HG02973 (cell line): ENCODE results near the gene ARL2BP.

ENCODE experiments used
- ATAC-seq: cut with Tn5 transposase; IDR thresholded peaks from one replicate; pipeline ENCODE4 v1.9.1; 2021; ENCODE audit warnings: moderate library complexity; ENCODE audit not compliant: unreplicated experiment

Gene ARL2BP

GRCh38 chr16:57281791-57282190 lies 36.7 kb downstream of the ARL2BP start:
- no peak for ATAC-seq

GRCh38 chr16:57282510-57283213 lies 37.6 kb downstream of the ARL2BP start:
- no peak for ATAC-seq

- no peak for ATAC-seq
These were observed 38.3 kb downstream of the ARL2BP start for GRCh38 chr16:57283214-57283958.

GRCh38 chr16:57283959-57284208 lies 38.8 kb downstream of the ARL2BP start:
- ATAC-seq: no peak

GRCh38 chr16:57284209-57284951 lies 39.3 kb downstream of the ARL2BP start, which contains the start of gene PLLP:
TSS of gene PLLP (minus strand) at chr16:57284672. CDS start at chr16:57284540, 132 bp downstream.
- ATAC-seq: no peak

- no peak for ATAC-seq
These were observed 39.9 kb downstream of the ARL2BP start for GRCh38 chr16:57284952-57285363.

- ATAC-seq: no peak
These were observed 40.3 kb downstream of the ARL2BP start for GRCh38 chr16:57285379-57285778.

- no peak for ATAC-seq
These were observed 44.6 kb downstream of the ARL2BP start for GRCh38 chr16:57289391-57290257.

GRCh38 chr16:57297856-57298255 lies 52.8 kb downstream of the ARL2BP start:
- no peak for ATAC-seq

GRCh38 chr16:57299009-57299718 lies 54.1 kb downstream of the ARL2BP start:
- ATAC-seq: peak; percentile 19

- ATAC-seq: peak; percentile 39
These were observed 54.8 kb downstream of the ARL2BP start for GRCh38 chr16:57299719-57300386.

GRCh38 chr16:57300387-57301125 lies 55.5 kb downstream of the ARL2BP start:
- ATAC-seq: peak; percentile 76

- ATAC-seq: no peak
These were observed 56.2 kb downstream of the ARL2BP start for GRCh38 chr16:57301126-57301817.
